GM12872 (cell line): ENCODE measurements around the gene SORL1-AS1.

Source experiments
- TF ChIP-seq, protein P1 (sequence below): IDR thresholded peaks from 3 replicates; pipeline ENCODE4 v1.5.1; 2011; ENCODE audit warnings: low read depth, mild to moderate bottlenecking, low read length, moderate library complexity; ENCODE audit not compliant: insufficient read depth

Gene SORL1-AS1

DNA sequence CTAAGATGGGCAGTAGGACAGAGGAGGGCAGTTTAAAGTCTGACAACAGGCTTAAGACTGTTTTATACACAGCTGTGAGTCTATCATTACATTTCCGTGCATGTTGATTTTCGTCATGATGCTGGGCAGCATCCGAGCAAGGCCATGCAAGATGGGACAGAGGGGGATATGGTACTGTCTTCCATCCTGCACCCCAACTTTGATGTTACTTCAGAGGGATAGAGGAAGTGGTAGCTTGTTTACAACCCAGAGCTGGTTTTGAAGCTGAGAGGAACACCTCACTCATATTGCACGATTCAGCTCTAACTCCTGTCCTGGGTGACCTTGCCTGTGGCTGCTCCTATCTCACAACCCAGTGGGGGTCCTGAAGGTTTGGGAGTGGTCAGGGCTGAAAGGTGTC is 3.6 kb downstream of the SORL1-AS1 start:
- TF ChIP-seq, protein P1, sequence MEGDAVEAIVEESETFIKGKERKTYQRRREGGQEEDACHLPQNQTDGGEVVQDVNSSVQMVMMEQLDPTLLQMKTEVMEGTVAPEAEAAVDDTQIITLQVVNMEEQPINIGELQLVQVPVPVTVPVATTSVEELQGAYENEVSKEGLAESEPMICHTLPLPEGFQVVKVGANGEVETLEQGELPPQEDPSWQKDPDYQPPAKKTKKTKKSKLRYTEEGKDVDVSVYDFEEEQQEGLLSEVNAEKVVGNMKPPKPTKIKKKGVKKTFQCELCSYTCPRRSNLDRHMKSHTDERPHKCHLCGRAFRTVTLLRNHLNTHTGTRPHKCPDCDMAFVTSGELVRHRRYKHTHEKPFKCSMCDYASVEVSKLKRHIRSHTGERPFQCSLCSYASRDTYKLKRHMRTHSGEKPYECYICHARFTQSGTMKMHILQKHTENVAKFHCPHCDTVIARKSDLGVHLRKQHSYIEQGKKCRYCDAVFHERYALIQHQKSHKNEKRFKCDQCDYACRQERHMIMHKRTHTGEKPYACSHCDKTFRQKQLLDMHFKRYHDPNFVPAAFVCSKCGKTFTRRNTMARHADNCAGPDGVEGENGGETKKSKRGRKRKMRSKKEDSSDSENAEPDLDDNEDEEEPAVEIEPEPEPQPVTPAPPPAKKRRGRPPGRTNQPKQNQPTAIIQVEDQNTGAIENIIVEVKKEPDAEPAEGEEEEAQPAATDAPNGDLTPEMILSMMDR: no peak

DNA sequence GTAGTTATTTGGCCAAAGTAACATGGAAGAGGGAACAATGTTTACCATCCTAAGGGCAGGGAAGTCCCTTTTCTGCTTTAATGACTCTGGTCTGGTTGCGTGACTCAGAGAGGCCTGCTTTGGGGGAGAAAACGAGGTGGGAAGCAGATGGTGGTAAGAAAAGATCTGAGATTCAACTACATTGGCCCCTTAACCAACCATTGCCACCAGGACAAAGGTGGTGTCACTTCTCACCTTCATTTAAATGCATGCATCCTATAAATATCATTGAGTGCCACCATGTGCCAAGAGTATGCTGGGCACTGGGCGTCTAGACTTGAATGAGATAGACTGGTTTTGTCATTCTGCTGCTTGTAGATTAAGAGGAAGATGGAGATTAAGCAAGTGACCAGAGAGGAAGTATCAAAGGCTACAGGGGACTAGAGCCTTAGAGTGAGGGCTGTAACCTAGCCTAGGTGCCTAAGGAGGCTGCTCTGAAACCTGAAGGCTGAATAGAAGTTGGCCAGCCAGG is 4.3 kb downstream of the SORL1-AS1 start:
- TF ChIP-seq, protein P1: no peak

DNA sequence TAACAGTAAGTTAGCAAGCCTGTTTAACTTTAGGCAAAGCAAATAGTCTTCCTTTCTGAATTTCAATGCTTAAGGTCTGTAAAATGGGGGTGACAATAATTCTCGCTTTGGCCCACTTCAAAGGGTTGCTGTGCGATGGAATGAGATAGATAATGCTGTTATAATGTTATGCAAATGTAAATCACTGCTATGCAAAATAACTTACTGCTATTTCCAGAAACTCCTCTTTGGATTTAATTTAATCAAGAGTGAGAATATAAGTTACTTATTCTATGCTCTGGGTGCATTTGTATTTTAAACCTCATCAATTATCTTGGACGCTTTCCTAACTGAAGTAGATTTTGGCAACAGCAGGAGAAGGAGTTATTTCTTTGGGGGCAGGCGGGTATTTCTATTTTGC is 4.8 kb downstream of the SORL1-AS1 start:
- TF ChIP-seq, protein P1: no peak

DNA sequence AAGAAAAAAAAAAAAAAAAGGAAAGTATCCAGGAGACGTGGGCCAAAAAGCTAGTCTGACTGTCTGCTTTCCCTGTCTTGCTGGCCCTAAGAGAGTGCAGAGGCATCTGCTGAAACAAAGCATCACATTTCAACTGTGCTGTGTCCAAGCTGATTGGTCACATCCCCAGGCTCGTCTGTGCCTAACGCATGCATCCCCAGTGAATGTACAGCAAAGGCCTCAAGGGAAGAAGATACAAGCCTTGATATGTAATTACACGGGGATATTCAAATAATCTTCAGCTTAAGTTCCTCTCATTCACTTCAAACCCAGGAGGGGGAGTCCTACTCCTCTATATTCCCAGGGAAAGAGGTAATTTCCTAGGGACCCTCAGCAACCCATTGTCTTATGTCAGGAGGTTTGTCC is 6.0 kb downstream of the SORL1-AS1 start:
- TF ChIP-seq, protein P1: peak; percentile 24; the same call in 1 of the 3 replicates

DNA sequence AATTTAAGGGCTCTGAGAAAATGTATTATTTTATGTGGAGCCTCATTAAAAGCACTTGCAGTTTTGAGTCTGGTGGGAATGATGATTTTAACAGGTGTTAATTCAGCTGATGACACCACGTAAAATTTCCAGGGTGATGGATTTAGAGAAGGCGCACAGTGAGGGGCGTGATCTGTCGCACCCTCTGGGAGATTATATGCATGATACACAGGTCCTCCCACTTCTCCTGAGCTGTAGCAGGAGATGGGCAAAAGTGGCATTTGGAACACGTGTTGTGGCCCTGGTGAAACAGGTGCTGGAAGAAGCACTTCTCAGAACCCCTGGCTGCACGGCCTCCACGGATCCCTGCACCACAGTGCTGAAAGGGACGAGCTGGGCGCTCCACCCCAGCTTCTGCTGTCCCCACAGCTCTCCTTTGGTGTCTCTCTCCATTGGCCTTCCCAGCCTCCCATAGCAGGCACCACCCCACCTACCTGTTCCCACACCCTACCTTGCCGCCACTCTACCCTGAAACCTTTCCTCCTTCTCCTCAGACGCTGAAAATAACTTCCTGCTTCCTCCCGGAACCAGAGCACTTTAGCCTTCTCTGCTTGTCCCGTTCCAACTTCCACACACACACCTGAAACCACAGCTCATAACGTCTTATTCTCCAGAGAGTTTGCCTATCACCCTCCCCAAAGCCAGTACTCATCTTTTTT is 7.5 kb downstream of the SORL1-AS1 start:
- TF ChIP-seq, protein P1: no peak

DNA sequence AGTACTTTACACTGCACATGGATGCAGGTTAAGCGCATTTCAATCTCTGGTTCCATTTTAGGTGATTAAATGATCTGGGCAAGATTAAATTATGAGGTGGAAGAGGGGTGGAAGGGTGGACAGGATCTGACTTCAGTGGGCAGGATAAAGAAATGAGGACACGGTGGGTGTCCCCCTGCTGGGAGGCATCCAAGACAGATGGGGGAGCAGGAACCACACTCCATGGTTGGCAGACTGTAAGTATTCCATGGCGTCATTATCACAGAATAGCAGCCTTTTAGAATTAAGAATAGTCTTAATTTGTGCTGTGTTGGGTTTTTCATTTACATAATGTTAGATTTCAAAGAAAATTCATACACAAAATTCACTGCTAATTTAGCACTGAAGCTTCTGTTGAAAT is 8.2 kb downstream of the SORL1-AS1 start:
- TF ChIP-seq, protein P1: no peak

DNA sequence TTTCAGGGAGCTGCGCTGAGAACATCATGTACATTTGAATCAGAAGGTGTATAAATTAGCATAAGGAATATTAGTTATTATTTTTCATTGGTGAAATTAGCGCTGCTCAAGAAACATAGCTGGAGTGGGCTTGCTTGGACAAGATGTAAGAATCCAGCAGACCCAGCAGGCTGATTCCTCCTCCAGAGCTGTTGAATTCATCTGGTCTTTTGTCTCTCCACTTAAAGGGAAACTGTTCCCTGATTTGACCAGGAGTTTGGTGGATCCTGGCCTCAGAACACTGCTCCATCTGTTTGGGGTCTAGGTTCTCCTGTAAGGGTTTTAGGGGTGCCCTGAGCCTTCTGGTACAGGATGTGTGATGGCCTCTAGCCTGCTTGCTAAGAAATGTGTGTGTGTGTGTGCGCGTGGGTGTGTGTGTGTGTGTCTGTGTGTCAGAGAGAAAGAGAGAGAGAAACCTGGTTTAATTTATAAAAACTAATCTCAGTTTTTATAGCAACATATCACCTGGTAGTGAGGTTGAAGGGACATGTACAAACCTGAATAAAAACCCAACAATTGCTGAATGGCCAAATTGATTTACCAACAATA is 9.0 kb downstream of the SORL1-AS1 start:
- TF ChIP-seq, protein P1: no peak
